Tongue (tissue), 2 donors: ENCODE data around the gene VPS13C. TPM values are rescaled to one million over a fixed set of nuclear protein-coding genes. Genes with fewer than 3 reads are reported as not detected.

ENCODE experiments used
- DNase-seq: peaks from one replicate; pipeline ENCODE4 v3.0.0-alpha.2; 2015
- total RNA-seq: library from RNA; depleted of rRNA; stranded (reverse); fragments of >200 nt; gene quantifications from one replicate; pipeline ENCODE4 v1.2.3, GENCODE V29; 2014

Gene VPS13C
- total RNA-seq, 1 donor from 2014 or later: 93.5 TPM

- DNase-seq: no peak
Measured at GRCh38 chr15:61938249-61938648, 122.0 kb downstream of the VPS13C start.

GRCh38 chr15:61936528-61937195 is 123.6 kb downstream of the VPS13C start:
- DNase-seq: no peak

DNA sequence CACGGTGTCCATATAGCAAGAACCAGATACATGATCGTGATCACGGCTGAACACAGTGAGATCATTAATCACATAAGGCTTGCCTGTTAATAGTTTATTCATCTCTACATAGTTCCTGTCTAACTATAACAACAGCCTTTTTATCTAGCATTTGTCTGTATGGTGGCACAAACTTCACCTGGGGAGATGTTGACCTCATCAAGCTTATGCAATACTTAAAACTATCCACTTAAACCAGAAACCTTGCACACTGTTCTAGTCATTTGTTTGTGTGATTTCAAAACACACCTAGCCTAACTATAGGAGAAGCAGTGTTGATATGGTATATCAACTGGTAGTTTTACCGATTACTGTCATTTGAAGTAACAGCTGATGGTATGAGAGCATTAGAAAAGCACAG is 124.8 kb downstream of the VPS13C start:
- DNase-seq: no peak

- no peak for DNase-seq
Measured at GRCh38 chr15:61929452-61929851, 130.8 kb downstream of the VPS13C start.

GRCh38 chr15:61923173-61923572 is 137.1 kb downstream of the VPS13C start:
- no peak for DNase-seq

- no peak for DNase-seq
Measured at GRCh38 chr15:61921093-61921492, 139.2 kb downstream of the VPS13C start.

DNA sequence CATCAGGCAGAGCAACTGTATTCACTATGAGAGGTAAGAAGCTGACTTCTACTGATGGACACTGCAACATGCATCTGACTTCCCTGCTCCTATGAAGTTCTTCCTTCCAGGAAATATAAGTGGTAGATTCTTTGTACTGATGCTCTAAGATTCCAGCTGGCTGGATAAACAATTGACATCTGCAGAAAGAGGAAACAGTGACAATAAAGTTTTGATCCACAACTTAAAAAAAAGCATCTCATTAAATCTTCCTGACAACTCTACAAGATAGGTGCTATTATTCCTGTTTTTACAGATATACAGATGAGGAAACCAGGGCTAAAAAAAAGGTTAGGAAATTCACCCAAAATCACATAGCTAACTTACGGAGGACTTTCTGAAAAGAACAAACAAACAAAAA is 142.8 kb downstream of the VPS13C start:
- no peak for DNase-seq

GRCh38 chr15:61916104-61916503 is 144.1 kb downstream of the VPS13C start:
- no peak for DNase-seq

GRCh38 chr15:61915640-61916039 is 144.6 kb downstream of the VPS13C start:
- DNase-seq: no peak

DNA sequence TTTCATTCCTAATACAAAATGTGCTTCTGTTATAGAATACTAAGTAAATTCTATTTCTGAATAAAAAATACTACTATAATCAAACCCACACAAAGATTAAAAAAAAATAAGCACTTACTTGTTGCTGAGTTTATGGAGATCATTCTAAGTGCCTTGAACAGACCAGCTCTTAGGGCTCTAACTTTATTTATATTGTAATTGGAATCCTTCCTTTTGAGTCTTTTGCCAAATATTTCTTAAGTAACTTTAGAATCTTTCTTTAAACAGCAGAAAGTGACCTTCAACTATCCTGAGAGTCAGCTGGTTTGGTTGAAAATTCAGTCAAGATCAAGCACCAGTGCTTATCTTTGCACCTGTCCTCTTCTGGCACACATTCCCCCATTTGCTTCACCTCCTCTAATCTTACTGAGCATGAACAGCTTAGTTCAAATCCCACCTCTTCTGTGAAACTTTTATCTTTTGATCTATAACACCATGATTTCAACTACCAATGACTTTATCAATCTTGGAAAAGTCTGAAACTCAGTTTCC is 149.3 kb downstream of the VPS13C start:
- DNase-seq: no peak

GRCh38 chr15:61908241-61908640 is 152.0 kb downstream of the VPS13C start:
- no peak for DNase-seq

DNA sequence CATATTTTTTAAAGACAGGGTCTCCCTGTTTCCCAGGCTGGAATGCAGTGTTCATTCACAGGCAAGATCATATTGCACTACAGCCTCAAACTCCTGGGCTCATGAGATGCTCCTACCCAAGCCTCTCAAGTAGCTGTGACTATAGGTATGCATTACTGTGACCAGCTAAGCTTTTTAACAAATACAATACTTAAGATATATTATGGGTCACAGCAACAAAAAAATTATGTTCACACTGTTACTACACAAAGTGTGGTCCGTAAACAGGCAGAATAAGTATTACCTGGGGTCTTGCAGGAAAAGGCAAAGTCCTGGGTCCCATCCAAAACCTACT is 152.5 kb downstream of the VPS13C start:
- no peak for DNase-seq

DNA sequence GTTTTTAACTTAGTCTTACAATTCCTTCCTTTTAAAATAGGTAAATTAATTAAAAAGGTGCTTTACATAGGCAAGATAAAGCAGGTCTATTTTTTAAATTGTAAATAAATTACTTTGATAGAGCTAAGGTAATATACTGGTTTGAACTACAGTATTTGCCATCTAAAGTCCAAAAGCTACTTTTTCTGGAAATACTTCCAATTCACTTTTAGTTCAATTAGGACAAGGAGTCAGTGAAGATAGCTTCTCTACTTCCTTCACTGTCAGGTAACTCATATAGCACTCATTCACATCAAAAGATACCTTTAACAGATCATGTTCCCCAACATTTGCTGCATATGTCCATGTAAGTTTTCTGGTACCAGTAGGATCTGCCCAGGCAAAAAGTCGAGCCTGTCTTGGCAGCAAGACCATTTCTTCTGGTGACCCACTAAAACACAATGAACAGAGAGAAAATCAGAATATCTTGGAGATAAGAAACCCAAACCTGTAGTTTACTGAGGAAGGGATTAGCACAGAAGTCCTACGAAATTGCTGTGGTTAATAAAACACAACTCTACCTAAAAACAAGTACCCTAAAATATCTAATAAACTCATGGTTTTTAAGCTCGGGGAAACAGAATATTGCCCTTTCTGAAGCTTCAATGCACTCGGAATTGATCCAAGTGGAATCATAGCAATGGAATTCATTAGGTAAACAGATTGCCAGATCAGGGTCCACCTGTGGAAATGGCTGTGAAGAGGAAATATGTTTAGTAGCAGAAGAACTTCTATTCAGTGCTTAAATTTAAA is 153.1 kb downstream of the VPS13C start:
- DNase-seq: no peak

GRCh38 chr15:61893146-61893545 is 167.1 kb downstream of the VPS13C start:
- DNase-seq: no peak

DNA sequence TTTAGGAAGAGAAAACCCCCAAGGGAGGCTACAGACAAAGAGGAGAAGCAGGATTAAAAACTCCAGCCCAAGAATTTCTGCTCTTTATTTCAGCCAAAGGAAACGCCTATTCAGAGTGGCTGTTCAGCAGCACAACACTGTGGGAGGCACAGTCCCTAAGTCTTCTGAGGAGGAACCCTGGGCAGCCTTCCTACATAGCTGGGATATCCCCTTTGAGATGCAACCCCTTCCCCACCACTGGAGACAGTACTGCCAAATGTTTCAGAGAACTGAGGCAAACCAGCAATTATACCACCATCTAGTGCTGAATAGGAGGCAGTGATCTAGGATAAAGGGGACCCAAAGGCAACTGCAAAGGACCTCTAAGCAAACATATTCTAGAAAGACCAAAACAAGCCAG is 168.1 kb downstream of the VPS13C start:
- DNase-seq: no peak

GRCh38 chr15:61890106-61890505 is 170.1 kb downstream of the VPS13C start:
- DNase-seq: no peak

GRCh38 chr15:61889706-61890105 is 170.5 kb downstream of the VPS13C start:
- no peak for DNase-seq

DNA sequence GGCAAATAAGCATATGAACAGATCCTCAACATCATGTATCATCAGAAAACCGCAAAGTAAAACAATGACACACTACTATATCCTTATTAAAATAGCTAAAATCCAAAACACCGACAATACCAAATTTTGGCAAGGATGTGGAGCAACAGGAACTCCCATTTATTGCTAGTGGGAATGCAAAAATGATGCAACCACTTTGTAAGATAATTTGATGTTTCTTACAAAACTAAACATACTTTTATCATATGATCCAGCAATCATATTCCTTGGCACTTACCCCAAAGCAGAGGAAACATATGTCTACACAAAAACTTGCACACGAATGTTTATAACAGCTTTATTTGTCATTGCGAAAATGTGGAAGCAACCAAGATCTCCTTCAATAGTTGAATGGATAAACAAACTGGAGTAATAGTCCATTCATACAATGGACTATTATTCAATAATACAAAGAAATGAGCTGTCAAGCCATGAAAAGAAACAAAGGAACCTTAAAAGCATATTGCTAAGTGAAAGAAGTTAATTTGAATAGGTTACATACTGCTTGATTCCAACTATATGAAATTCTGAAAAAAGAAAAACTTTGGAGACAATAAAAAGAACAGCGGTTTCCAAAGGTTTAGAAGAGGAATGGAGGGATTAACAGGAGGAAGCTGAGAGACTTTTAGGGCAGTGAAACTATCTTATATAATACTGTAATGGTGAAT is 172.0 kb downstream of the VPS13C start:
- DNase-seq: no peak

GRCh38 chr15:61880084-61880483 is 180.2 kb downstream of the VPS13C start:
- no peak for DNase-seq

DNA sequence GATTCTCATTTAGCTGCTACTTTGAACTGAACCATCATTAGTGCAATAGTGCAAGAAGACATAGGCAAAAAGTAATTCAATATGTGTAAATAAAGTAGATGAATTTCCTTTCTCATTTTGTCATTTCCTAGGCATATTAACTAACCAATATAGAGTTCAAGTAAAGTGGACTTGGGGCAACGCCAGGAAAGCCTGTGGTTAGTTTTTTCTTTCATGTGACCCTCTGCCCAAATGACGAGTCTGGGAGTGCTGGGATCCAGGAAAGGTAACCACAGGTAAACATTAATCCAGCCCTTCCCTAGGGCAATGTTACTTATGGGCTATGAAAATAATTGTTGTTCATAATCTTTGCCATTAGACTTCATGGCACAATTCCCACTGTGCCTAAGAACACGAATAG is 181.0 kb downstream of the VPS13C start:
- no peak for DNase-seq

DNA sequence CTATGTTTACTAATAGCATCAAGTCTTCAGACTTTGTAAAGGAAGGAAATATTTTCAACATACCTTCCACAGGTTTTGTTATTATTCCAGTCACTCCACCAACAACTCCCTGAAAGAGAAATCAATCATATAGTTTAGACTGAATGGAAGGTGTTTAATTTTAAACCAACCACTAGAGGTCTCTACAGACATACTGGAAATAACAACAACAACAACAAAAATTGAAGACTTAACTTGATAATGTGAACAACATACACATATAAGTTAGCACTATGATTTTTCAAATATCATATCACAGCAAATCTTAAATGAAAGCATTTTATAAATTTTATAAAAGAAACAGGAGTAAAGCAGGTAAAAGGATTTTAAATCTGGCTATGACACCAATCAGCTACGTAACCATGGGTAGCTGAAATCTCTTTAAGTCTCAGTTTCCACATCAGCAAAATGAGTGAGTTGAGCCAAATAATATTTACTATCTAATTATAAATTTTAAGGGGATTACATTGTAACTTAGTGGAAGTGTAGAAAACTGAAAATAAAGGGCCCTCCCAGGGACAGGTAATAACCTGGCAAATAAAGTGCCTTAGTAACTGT is 188.2 kb downstream of the VPS13C start:
- DNase-seq: peak; percentile 31

DNA sequence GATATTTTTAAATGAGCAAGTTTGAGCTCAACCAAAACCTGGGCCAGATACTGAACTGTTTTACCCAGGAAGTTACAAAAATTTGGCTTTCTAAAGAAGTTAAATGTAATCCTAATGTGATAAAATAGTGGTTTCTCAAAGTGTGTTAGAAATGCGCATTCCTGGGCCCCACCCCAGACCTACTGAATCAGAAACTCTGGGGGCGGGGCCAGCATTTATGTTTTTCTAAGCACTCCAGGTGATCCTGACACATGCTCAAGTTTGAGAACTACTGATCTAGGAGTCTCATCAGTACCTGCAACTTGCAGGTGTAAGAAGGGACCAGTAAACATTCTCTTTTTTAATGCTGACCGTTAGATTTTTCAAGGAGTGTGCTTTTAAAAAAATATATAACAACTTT is 190.6 kb downstream of the VPS13C start:
- no peak for DNase-seq

DNA sequence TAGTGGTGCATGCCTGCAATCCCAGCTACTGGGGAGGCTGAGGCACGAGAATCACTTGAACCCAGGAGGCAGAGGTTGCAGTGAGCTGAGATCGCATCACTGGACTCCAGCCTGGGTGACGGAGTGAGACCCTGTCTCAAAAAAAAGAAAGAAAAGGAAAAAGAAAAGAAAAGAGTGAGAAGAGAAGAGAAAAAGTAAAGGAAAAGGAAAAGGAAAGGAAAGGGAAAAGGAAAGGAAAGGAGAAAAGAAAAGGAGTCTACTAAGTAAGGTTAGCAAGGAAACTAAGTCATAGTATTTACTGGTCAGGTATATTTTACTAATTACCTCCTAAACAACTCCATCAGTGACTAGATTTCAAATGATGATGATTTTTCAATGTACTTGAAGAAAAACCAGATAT is 198.3 kb downstream of the VPS13C start:
- DNase-seq: no peak
